IMR-90 (cell line): ENCODE measurements around the gene FGF21. TPM values are rescaled to one million over a fixed set of nuclear protein-coding genes. Genes with fewer than 3 reads are reported as not detected.
"Not testable (repeated sequence)": the region's sequence is repeated elsewhere in the genome, so short reads cannot be mapped to it uniquely, and the experiment has no call there.

Experiments used
- ATAC-seq: fragments of 200-7000 bp; cut with Tn5 transposase; 2 replicates; pipeline ENCODE4 v1.9.1; 2020; ENCODE audit warnings: low read depth, mild to moderate bottlenecking, moderate library complexity
- BruUV-seq: library from RNA; stranded (reverse); fragments of 400-500 nt; replicated peaks from 2 replicates; lab custom pipeline; 2021; lab: Mats Ljungman, UMichigan
- CTCF ChIA-PET: fragments of 300-600 bp; formaldehyde crosslinking; extraction: SDS; loops from one replicate; lab custom pipeline; 2021; ENCODE audit warnings: antibody characterized with exemption; lab: Yijun Ruan, JAX
- POLR2A ChIA-PET: fragments of 300-600 bp; sonication (Branson Sonifier 250); formaldehyde crosslinking; loops from one replicate; lab custom pipeline; 2022; ENCODE audit warnings: antibody characterized with exemption; ENCODE audit not compliant: unreplicated experiment; lab: Charles Lee
- DNase-seq: peaks from one replicate; pipeline ENCODE4 v3.0.0; 2013
- H2AFZ ChIP-seq: replicated peaks from 2 replicates; pipeline ENCODE3; 2013; ENCODE audit warnings: low read length, mild to moderate bottlenecking; ENCODE audit not compliant: poor library complexity
- H2AK5ac ChIP-seq: 2 replicates; pipeline ENCODE4 v1.6.1; 2013; ENCODE audit warnings: low read depth, low read length, inconsistent platforms
- H2AK9ac ChIP-seq: replicated peaks from 2 replicates; pipeline ENCODE3; 2013; ENCODE audit warnings: mild to moderate bottlenecking, low read depth, low read length, moderate library complexity; ENCODE audit not compliant: poor library complexity
- H2BK120ac ChIP-seq: 2 replicates; pipeline ENCODE4 v1.6.1; 2013; ENCODE audit warnings: low read depth, low read length, inconsistent platforms
- H2BK15ac ChIP-seq: 3 replicates; pipeline ENCODE4 v1.6.1; 2013; ENCODE audit warnings: low read depth, low read length, inconsistent platforms
- H2BK20ac ChIP-seq: 2 replicates; pipeline ENCODE4 v1.6.1; 2013; ENCODE audit warnings: low read depth, mild to moderate bottlenecking, inconsistent platforms, low read length, moderate library complexity
- H2BK5ac ChIP-seq: 2 replicates; pipeline ENCODE4 v1.6.1; 2013; ENCODE audit warnings: mild to moderate bottlenecking, low read depth, low read length, inconsistent platforms; ENCODE audit not compliant: poor library complexity, severe bottlenecking
- H3K14ac ChIP-seq: replicated peaks from 2 replicates; pipeline ENCODE4 v1.6.1; 2013; ENCODE audit warnings: low read depth, low read length, inconsistent platforms
- H3K18ac ChIP-seq: 2 replicates; pipeline ENCODE4 v1.6.1; 2013; ENCODE audit warnings: low read depth, low read length, control low read depth
- H3K23ac ChIP-seq: 2 replicates; pipeline ENCODE4 v1.6.1; 2013; ENCODE audit warnings: low read depth, low read length, inconsistent platforms
- H3K27ac ChIP-seq: 2 replicates; pipeline ENCODE4 v1.5.1; 2013; ENCODE audit warnings: mild to moderate bottlenecking, control low read depth, low read length; ENCODE audit not compliant: insufficient read depth
- H3K27me3 ChIP-seq: 2 replicates; pipeline ENCODE4 v1.6.1; 2013; ENCODE audit warnings: low read length; ENCODE audit not compliant: control insufficient read depth, insufficient read depth
- H3K36me3 ChIP-seq: 2 replicates; pipeline ENCODE4 v1.6.1; 2013; ENCODE audit warnings: low read length, mixed read lengths; ENCODE audit not compliant: control insufficient read depth, insufficient read depth
- H3K4ac ChIP-seq: 2 replicates; pipeline ENCODE4 v1.6.1; 2013; ENCODE audit warnings: low read depth, low read length, inconsistent platforms
- H3K4me1 ChIP-seq: 2 replicates; pipeline ENCODE4 v1.6.1; 2013; ENCODE audit warnings: low read length, mixed read lengths; ENCODE audit not compliant: control insufficient read depth, insufficient read depth
- H3K4me2 ChIP-seq: 2 replicates; pipeline ENCODE4 v1.6.1; 2013; ENCODE audit warnings: low read depth, mild to moderate bottlenecking, control low read depth, low read length, moderate library complexity
- H3K4me3 ChIP-seq: 2 replicates; pipeline ENCODE4 v1.5.1; 2013; ENCODE audit warnings: low read depth, mild to moderate bottlenecking, control low read depth, low read length, moderate library complexity; ENCODE audit not compliant: insufficient read depth
- H3K56ac ChIP-seq: 2 replicates; pipeline ENCODE4 v1.6.1; 2013; ENCODE audit warnings: low read length, inconsistent platforms; ENCODE audit not compliant: insufficient read depth; ENCODE audit errors: extremely low read depth
- H3K79me1 ChIP-seq, 2 experiments: 2 replicates each; pipeline ENCODE4 v1.6.1; 2013; ENCODE audit warnings: low read length in 2 of 2, inconsistent platforms in 1 of 2, low read depth in 1 of 2
- H3K9ac ChIP-seq: 2 replicates; pipeline ENCODE4 v1.6.1; 2013; ENCODE audit warnings: low read depth, low read length, control low read depth
- H3K9me1 ChIP-seq: 2 replicates; pipeline ENCODE4 v1.6.1; 2013; ENCODE audit warnings: low read length, inconsistent platforms; ENCODE audit not compliant: insufficient read depth
- H3K9me3 ChIP-seq: 2 replicates; pipeline ENCODE4 v1.6.1; 2013; ENCODE audit warnings: low read length; ENCODE audit not compliant: control insufficient read depth, insufficient read depth
- H4K20me1 ChIP-seq: 2 replicates; pipeline ENCODE4 v1.6.1; 2013; ENCODE audit warnings: low read length, inconsistent platforms; ENCODE audit not compliant: insufficient read depth
- H4K5ac ChIP-seq: 2 replicates; pipeline ENCODE4 v1.6.1; 2013; ENCODE audit warnings: mild to moderate bottlenecking, low read depth, low read length, control low read depth
- H4K8ac ChIP-seq, 2 experiments: 2 replicates each; pipeline ENCODE4 v1.6.1; 2013; ENCODE audit warnings: low read depth in 2 of 2, low read length in 2 of 2, control low read depth in 1 of 2, inconsistent platforms in 1 of 2
- H4K91ac ChIP-seq: 2 replicates; pipeline ENCODE4 v1.6.1; 2013; ENCODE audit warnings: low read depth, low read length, inconsistent platforms; ENCODE audit not compliant: insufficient read depth
- WGBS, 2 experiments: methylation state at CpG; one replicate each; pipeline versions ENCODE4 v1.1.5 to v1.1.7; 2013; ENCODE audit warnings: missing lambda C conversion rate in 2 of 2; ENCODE audit not compliant: insufficient read length in 1 of 2; ENCODE audit errors: extremely low coverage in 2 of 2; 5-methylcytosine and 5-hydroxymethylcytosine counted together
- dilution Hi-C: fragments of 300-500 bp; cut with HindIII; formaldehyde crosslinking; loops from one replicate; pipeline ENCODE4 v1.14.3; 2018; ENCODE audit warnings: low sequenced_read_pairs; ENCODE audit not compliant: unreplicated experiment
- in situ Hi-C: fragments of 300-500 bp; cut with MboI; formaldehyde crosslinking; loops from 3 replicates; pipeline ENCODE4 v1.14.3; 2019; ENCODE audit warnings: low sequenced_read_pairs, inconsistent platforms, mixed read lengths
- intact Hi-C: fragments of 100-400 bp; cut with micrococcal nuclease; formaldehyde crosslinking; loops from 2 replicates; pipeline ENCODE4 v1.10.0; 2022
- polyA plus RNA-seq, 3 experiments: library from polyadenylated mRNA; depleted of rRNA; stranded (reverse); fragments of >200 nt; gene quantifications; 2 replicates each; pipeline ENCODE4 v1.2.3, GENCODE V29; 2012; ENCODE audit warnings: low replicate concordance in 1 of 3
- total RNA-seq: library from RNA; depleted of rRNA; stranded (reverse); fragments of >200 nt; gene quantifications from 2 replicates; pipeline ENCODE4 v1.2.3, GENCODE V29; 2012

Gene FGF21
- total and polyA plus RNA-seq, 2 of the 4 experiments (the other 2 are of a cell fraction): not detected

GRCh38 chr19:48718106-48718505, 37.2 kb upstream of the FGF21 start:
- not testable (repeated sequence) for DNase-seq, BruUV-seq
- H3K79me1 ChIP-seq: peaks cover 4 to 27% of the 10 kb centered on the region in 2 experiments; a peak in 3 of 4 replicates

More at GRCh38 chr19:48718106-48718505, 37.2 kb upstream of the FGF21 start:
- H2AK5ac ChIP-seq, H4K5ac ChIP-seq, in situ Hi-C loops, H3K23ac ChIP-seq, H2BK5ac ChIP-seq, H3K27ac ChIP-seq, H2AFZ ChIP-seq, H3K4me3 ChIP-seq, H3K9me3 ChIP-seq, H3K18ac ChIP-seq, H2BK120ac ChIP-seq, H3K9me1 ChIP-seq, intact Hi-C loops, H4K91ac ChIP-seq, H3K27me3 ChIP-seq, dilution Hi-C loops, H3K14ac ChIP-seq, H4K20me1 ChIP-seq, H2AK9ac ChIP-seq, H2BK15ac ChIP-seq, H3K36me3 ChIP-seq, CTCF ChIA-PET, H3K56ac ChIP-seq, ATAC-seq, H3K9ac ChIP-seq, H4K8ac ChIP-seq, H3K4me2 ChIP-seq, H3K4ac ChIP-seq, H2BK20ac ChIP-seq, POLR2A ChIA-PET: not testable (repeated sequence)
- H3K4me1 ChIP-seq: peaks cover 12% of the 10 kb centered on the region
- 100% methylated on average over 1 of the region's 13 CpGs; no CpG with 5 or more reads in 1 of the 2 experiments for WGBS, 2 experiments
